ENCODE measurements around the gene TBX5. TPM values are rescaled to one million over a fixed set of nuclear protein-coding genes. Genes with fewer than 3 reads are reported as not detected.

Gene TBX5
- total and polyA plus RNA-seq, 2 of the 4 experiments (the other 2 are of a cell fraction), result 13.3 to 14.7 TPM

DNA sequence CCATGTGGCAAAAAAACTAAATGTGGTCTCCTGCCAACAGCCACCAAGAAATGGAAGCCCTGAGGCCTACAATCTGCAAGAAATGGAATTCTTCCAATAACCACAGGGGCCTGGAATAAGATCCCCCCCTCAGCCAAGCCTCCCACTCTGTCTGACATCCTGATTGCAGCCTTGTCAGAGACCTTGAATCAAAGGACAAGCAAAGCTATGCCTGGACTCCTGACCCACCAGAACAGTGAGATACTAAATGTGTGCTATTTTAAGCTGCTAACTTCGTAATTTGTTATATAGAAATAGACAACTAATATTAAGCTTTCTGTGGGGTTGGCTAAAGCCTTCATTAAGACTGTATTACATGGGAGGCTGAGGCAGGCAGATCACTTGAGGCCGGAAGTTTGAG lies 77.7 kb downstream of the TBX5 start:
- Histone ChIP-seq H4K20me1 (ENCODE audit: insufficient read depth, low read length) (no peaks in the 10 kb centered on the region), H2AFZ (replicated peaks; ENCODE audit: low read length, poor library complexity) (no peak overlapping the region), H3K4me3 (ENCODE audit: insufficient read depth, low read depth, low read length) (no peak overlapping the region), H3K27me3 (ENCODE audit: control insufficient read depth, insufficient read depth, low read length) (peaks cover 16% of the 10 kb centered on the region), H3K4me2 (ENCODE audit: low read depth, low read length) (no peak overlapping the region), H3K23ac (ENCODE audit: low read depth, low read length) (no peak overlapping the region), H3K9me3 (ENCODE audit: control insufficient read depth, insufficient read depth, low read length) (peaks cover 2% of the 10 kb centered on the region; the same call in 1 of the 2 replicates), H2BK20ac (ENCODE audit: low read depth, low read length) (no peak overlapping the region), H2AK5ac (ENCODE audit: low read depth, low read length) (no peak overlapping the region), H3K27ac (ENCODE audit: insufficient read depth, low read length) (no peak overlapping the region), H3K4ac (ENCODE audit: low read depth, low read length) (no peak overlapping the region), H4K5ac (ENCODE audit: low read depth, low read length) (no peak overlapping the region), H4K91ac (ENCODE audit: insufficient read depth, low read depth, low read length) (no peak overlapping the region), H3K9ac (ENCODE audit: low read depth, low read length) (no peak overlapping the region), H2BK5ac (ENCODE audit: low read depth, low read length, poor library complexity, severe bottlenecking) (no peak overlapping the region), H3K4me1 (ENCODE audit: control insufficient read depth, insufficient read depth, low read length) (no peaks in the 10 kb centered on the region), H3K18ac (ENCODE audit: low read depth, low read length) (no peak overlapping the region), H2BK15ac (ENCODE audit: low read depth, low read length) (no peak overlapping the region), H3K56ac (ENCODE audit: extremely low read depth, insufficient read depth, low read length) (no peak overlapping the region), H3K14ac (replicated peaks; ENCODE audit: low read depth, low read length) (no peak overlapping the region), H3K9me1 (ENCODE audit: insufficient read depth, low read length) (no peaks in the 10 kb centered on the region), H2AK9ac (replicated peaks; ENCODE audit: low read depth, low read length, poor library complexity) (no peak overlapping the region), H4K8ac (ENCODE audit: low read depth in 2 of 2, low read length in 2 of 2) (no peak overlapping the region), H3K79me1 (ENCODE audit: low read depth in 1 of 2, low read length in 2 of 2) (no peaks in the 10 kb centered on the region), H2BK120ac (ENCODE audit: low read depth, low read length) (no peak overlapping the region), H3K36me3 (ENCODE audit: control insufficient read depth, insufficient read depth, low read length) (no peaks in the 10 kb centered on the region)
- BruUV-seq (replicated peaks), result no TSS peak
- ChIA-PET CTCF (interaction anchor here (0.6 kb wide), 1 partner anchor 392 kb away, joined by 3 read pairs; no protein-coding TSS in a partner anchor), POLR2A (ENCODE audit: unreplicated experiment) (no interaction called here)
- WGBS, 2 experiments (ENCODE audit: extremely low coverage in 2 of 2, insufficient read length in 1 of 2), result no CpG with 5 or more reads among the region's 2 CpGs
- in situ Hi-C loops (cut with MboI; ENCODE audit: low sequenced_read_pairs), result no loop called here
- ATAC-seq (ENCODE audit: low read depth), result no peak
- dilution Hi-C loops (cut with HindIII; ENCODE audit: low sequenced_read_pairs, unreplicated experiment), result no loop called here
- intact Hi-C loops (cut with micrococcal nuclease), result no loop called here
- DNase-seq, result no peak
- TF ChIP-seq MAZ (IDR thresholded peaks at IDR 0.05; ENCODE audit: borderline replicate concordance, low read depth, low read length) (no peak), FOS (IDR thresholded peaks at IDR 0.05; ENCODE audit: low read depth, low read length) (no peak), SMC3 (IDR thresholded peaks at IDR 0.05; ENCODE audit: low read depth, low read length) (no peak), RFX5 (IDR thresholded peaks at IDR 0.05; ENCODE audit: low read depth, low read length) (no peak), BHLHE40 (IDR thresholded peaks at IDR 0.05; ENCODE audit: low read depth, low read length) (no peak), NFE2L2 (IDR thresholded peaks at IDR 0.05; ENCODE audit: low read depth, low read length) (no peak), RAD21 (IDR thresholded peaks at IDR 0.05; ENCODE audit: low read length) (no peak), CHD1 (IDR thresholded peaks at IDR 0.05; ENCODE audit: low read depth, low read length) (no peak), MXI1 (IDR thresholded peaks at IDR 0.05; ENCODE audit: borderline replicate concordance, low read depth, low read length) (no peak), MAFK (IDR thresholded peaks at IDR 0.05; ENCODE audit: low read depth, low read length) (no peak), RCOR1 (IDR thresholded peaks at IDR 0.05; ENCODE audit: insufficient replicate concordance, low read length) (no peak), POLR2A (IDR thresholded peaks at IDR 0.05; ENCODE audit: low read depth, low read length) (no peak), CEBPB (IDR thresholded peaks at IDR 0.05; ENCODE audit: low read depth, low read length) (no peak)
- TF ChIP-seq, protein P1, sequence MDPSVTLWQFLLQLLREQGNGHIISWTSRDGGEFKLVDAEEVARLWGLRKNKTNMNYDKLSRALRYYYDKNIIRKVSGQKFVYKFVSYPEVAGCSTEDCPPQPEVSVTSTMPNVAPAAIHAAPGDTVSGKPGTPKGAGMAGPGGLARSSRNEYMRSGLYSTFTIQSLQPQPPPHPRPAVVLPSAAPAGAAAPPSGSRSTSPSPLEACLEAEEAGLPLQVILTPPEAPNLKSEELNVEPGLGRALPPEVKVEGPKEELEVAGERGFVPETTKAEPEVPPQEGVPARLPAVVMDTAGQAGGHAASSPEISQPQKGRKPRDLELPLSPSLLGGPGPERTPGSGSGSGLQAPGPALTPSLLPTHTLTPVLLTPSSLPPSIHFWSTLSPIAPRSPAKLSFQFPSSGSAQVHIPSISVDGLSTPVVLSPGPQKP (IDR thresholded peaks at IDR 0.05; ENCODE audit: borderline replicate concordance, low read depth, low read length), result no peak
- TF ChIP-seq, protein P2, sequence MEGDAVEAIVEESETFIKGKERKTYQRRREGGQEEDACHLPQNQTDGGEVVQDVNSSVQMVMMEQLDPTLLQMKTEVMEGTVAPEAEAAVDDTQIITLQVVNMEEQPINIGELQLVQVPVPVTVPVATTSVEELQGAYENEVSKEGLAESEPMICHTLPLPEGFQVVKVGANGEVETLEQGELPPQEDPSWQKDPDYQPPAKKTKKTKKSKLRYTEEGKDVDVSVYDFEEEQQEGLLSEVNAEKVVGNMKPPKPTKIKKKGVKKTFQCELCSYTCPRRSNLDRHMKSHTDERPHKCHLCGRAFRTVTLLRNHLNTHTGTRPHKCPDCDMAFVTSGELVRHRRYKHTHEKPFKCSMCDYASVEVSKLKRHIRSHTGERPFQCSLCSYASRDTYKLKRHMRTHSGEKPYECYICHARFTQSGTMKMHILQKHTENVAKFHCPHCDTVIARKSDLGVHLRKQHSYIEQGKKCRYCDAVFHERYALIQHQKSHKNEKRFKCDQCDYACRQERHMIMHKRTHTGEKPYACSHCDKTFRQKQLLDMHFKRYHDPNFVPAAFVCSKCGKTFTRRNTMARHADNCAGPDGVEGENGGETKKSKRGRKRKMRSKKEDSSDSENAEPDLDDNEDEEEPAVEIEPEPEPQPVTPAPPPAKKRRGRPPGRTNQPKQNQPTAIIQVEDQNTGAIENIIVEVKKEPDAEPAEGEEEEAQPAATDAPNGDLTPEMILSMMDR (conservative IDR thresholded peaks at IDR 0.05; ENCODE audit: low read depth, low read length), result no peak
- TF ChIP-seq, protein P3, sequence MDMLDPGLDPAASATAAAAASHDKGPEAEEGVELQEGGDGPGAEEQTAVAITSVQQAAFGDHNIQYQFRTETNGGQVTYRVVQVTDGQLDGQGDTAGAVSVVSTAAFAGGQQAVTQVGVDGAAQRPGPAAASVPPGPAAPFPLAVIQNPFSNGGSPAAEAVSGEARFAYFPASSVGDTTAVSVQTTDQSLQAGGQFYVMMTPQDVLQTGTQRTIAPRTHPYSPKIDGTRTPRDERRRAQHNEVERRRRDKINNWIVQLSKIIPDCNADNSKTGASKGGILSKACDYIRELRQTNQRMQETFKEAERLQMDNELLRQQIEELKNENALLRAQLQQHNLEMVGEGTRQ (IDR thresholded peaks at IDR 0.05; ENCODE audit: low read depth, low read length), result no peak
